Lung (tissue), 12 donors: ENCODE measurements around the gene IL18. TPM values are rescaled to one million over a fixed set of nuclear protein-coding genes. Genes with fewer than 3 reads are reported as not detected.
"Not testable (repeated sequence)": the region's sequence is repeated elsewhere in the genome, so short reads cannot be mapped to it uniquely, and the experiment has no call there.

ENCODE experiments used
- ATAC-seq: fragments of 200-7000 bp; cut with Tn5 transposase; one replicate; pipeline ENCODE4 v1.9.1; 2020; ENCODE audit warnings: moderate number of reproducible peaks; ENCODE audit not compliant: insufficient read depth, low FRiP score
- DNase-seq, 3 donors: peaks; one replicate each; pipeline ENCODE4 v3.0.0-alpha.2; 2013 to 2017
- H3K27ac ChIP-seq, 2 donors: one replicate each; pipeline ENCODE4 v1.5.1; 2013; ENCODE audit warnings: mild to moderate bottlenecking in 2 of 2, moderate library complexity in 2 of 2, control low read depth in 1 of 2, inconsistent platforms in 1 of 2, low read depth in 1 of 2, low read length in 1 of 2
- H3K27me3 ChIP-seq, 3 donors: one replicate each; pipeline ENCODE4 v1.5.1; 2013; ENCODE audit warnings: low read length in 2 of 3; ENCODE audit not compliant: control insufficient read depth in 3 of 3, insufficient read depth in 3 of 3
- H3K36me3 ChIP-seq, 4 donors: one replicate each; pipeline ENCODE4 v1.5.1; 2013; ENCODE audit warnings: low read length in 4 of 4, mild to moderate bottlenecking in 1 of 4, moderate library complexity in 1 of 4; ENCODE audit not compliant: control insufficient read depth in 4 of 4, insufficient read depth in 4 of 4
- H3K4me1 ChIP-seq, 5 donors: one replicate each; pipeline ENCODE4 v1.5.1; 2013; ENCODE audit warnings: low read length in 5 of 5, mild to moderate bottlenecking in 2 of 5, moderate library complexity in 1 of 5; ENCODE audit not compliant: control insufficient read depth in 5 of 5, insufficient read depth in 5 of 5
- H3K4me3 ChIP-seq: one replicate; pipeline ENCODE4 v1.5.1; 2013; ENCODE audit warnings: mild to moderate bottlenecking, control low read depth, moderate library complexity
- H3K9ac ChIP-seq, 2 donors: one replicate each; pipeline ENCODE4 v1.5.1; 2013; ENCODE audit warnings: low read length in 2 of 2, control low read depth in 1 of 2; ENCODE audit not compliant: insufficient read depth in 1 of 2
- H3K9me3 ChIP-seq, 4 donors: one replicate each; pipeline ENCODE4 v1.5.1; 2013; ENCODE audit warnings: low read length in 3 of 4, mild to moderate bottlenecking in 1 of 4, moderate library complexity in 1 of 4; ENCODE audit not compliant: control insufficient read depth in 4 of 4, insufficient read depth in 3 of 4
- CTCF ChIP-seq: IDR thresholded peaks from 2 replicates; pipeline ENCODE4 v1.5.1; 2012; ENCODE audit warnings: mild to moderate bottlenecking; ENCODE audit errors: control extremely low read depth, extremely low read depth
- WGBS, 2 donors: extraction: QIAGEN DNeasy Blood & Tissue Kit; methylation state at CpG; one replicate each; pipeline ENCODE4 v1.1.7; 2013; 5-methylcytosine and 5-hydroxymethylcytosine counted together
- polyA plus RNA-seq, 2 donors: library from polyadenylated mRNA; stranded (reverse); fragments of 200-250 nt; gene quantifications; one replicate each; pipeline ENCODE4 v1.2.1, GENCODE V29; 2013
- total RNA-seq, 2 donors: library from RNA; depleted of rRNA in 1 of 2; stranded (reverse); fragments of >200 nt in 1 of 2; gene quantifications; one replicate each; pipeline ENCODE4 v1.2.1, GENCODE V29; 2014 to 2021
- donor health status: control.
- donor health status: control.
- donor health status: Bipolar disorder and iron deficiency.
- donor health status: healthy.
- donor health status: DM: yes; HTN: yes; CAD: no.

IL18 gene
- total and polyA plus RNA-seq, 4 donors = 23.7 to 88.9 (median 27.0) TPM

GRCh38 chr11:112211536-112211935, 47.6 kb upstream of the IL18 start:
- Histone ChIP-seq H3K9ac (no peak overlapping the region), H3K4me3 (no peak overlapping the region), H3K4me1 (peaks cover 0 to 7% (median 5%) of the 10 kb centered on the region in 5 donors), H3K27me3 (no peaks in the 10 kb centered on the region), H3K27ac (no peak overlapping the region), H3K36me3 (no peaks in the 10 kb centered on the region), H3K9me3 (no peaks in the 10 kb centered on the region)
- DNase-seq (no peak), ATAC-seq (no peak)
- no peak for TF ChIP-seq CTCF
- 39 to 45% methylated on average over 2 of the region's 2 CpGs for WGBS, 2 donors

- ATAC-seq (no peak), DNase-seq (no peak)
- no peak overlapping the region for H3K4me3 ChIP-seq
- no peaks in the 10 kb centered on the region for H3K36me3 ChIP-seq
- peaks cover 0 to 6% (median 3%) of the 10 kb centered on the region in 5 donors for H3K4me1 ChIP-seq
- H3K9me3 ChIP-seq = no peaks in the 10 kb centered on the region
- no peak overlapping the region for H3K27ac ChIP-seq
- no peaks in the 10 kb centered on the region for H3K27me3 ChIP-seq
- H3K9ac ChIP-seq = no peak overlapping the region
- WGBS, 2 donors = 82 to 90% methylated on average over 1 of the region's 1 CpG
- TF ChIP-seq CTCF = no peak
Observed at GRCh38 chr11:112210890-112211289, 47.0 kb upstream of the IL18 start.

- Histone ChIP-seq H3K9me3 (no peaks in the 10 kb centered on the region), H3K36me3 (peaks cover 0 to 3% (median 0%) of the 10 kb centered on the region in 4 donors), H3K4me1 (peaks cover 0 to 4% (median 0%) of the 10 kb centered on the region in 5 donors), H3K27ac (no peak overlapping the region), H3K27me3 (no peaks in the 10 kb centered on the region), H3K9ac (no peak overlapping the region), H3K4me3 (no peak overlapping the region)
- WGBS, 2 donors = 93 to 96% methylated on average over 23 of the region's 23 CpGs
- no peak for TF ChIP-seq CTCF
- ATAC-seq = no peak
- DNase-seq = no peak
Observed at GRCh38 chr11:112206071-112206470, 42.2 kb upstream of the IL18 start.

- Histone ChIP-seq H3K27ac (no peak overlapping the region), H3K4me3 (no peak overlapping the region), H3K4me1 (no peaks in the 10 kb centered on the region), H3K36me3 (no peaks in the 10 kb centered on the region), H3K27me3 (no peaks in the 10 kb centered on the region), H3K9ac (no peak overlapping the region), H3K9me3 (no peaks in the 10 kb centered on the region)
- whole genome bisulfite sequencing, 2 donors = 16 to 25% methylated on average over 2 of the region's 2 CpGs
- TF ChIP-seq CTCF = no peak
- DNase-seq (no peak), ATAC-seq (no peak)
Observed at GRCh38 chr11:112200252-112200651, 36.4 kb upstream of the IL18 start.

GRCh38 chr11:112199101-112199500, 35.2 kb upstream of the IL18 start:
- ATAC-seq, DNase-seq: not testable (repeated sequence)
- WGBS, 2 donors = 80 to 95% methylated on average over 4 of the region's 4 CpGs

More at GRCh38 chr11:112199101-112199500, 35.2 kb upstream of the IL18 start:
- not testable (repeated sequence) for H3K4me1 ChIP-seq, H3K4me3 ChIP-seq, H3K27ac ChIP-seq, H3K9ac ChIP-seq, H3K27me3 ChIP-seq, H3K9me3 ChIP-seq, H3K36me3 ChIP-seq
